HEK293 (cell line): ENCODE data around the gene COL11A2.

Experiments used
- CTCF ChIA-PET: fragments of 350-600 bp; formaldehyde crosslinking; extraction: SDS; loops from one replicate; lab custom pipeline; 2021; ENCODE audit warnings: antibody characterized with exemption; lab: Yijun Ruan, JAX
- POLR2A ChIA-PET: fragments of 300-600 bp; formaldehyde crosslinking; extraction: SDS; loops from one replicate; lab custom pipeline; 2020; ENCODE audit warnings: antibody characterized with exemption, inconsistent platforms; lab: Yijun Ruan, JAX
- H3K27ac ChIP-seq: fragments of 200-500 bp; sonication (Bioruptor generic); 2 replicates; pipeline ENCODE4 v1.5.1; 2014; ENCODE audit warnings: low read depth, low read length, control low read depth, inconsistent platforms; ENCODE audit errors: extremely low read depth
- H3K36me3 ChIP-seq, 2 experiments: fragments of 200-500 bp in 1 of 2; sonication (Bioruptor generic) in 1 of 2; 1 replicate in 1 of 2; 2 replicates in 1 of 2; pipeline ENCODE4 v1.5.1; 2014 to 2017; ENCODE audit warnings: inconsistent platforms in 2 of 2, low read length in 2 of 2; ENCODE audit not compliant: control insufficient read depth in 2 of 2, insufficient read depth in 1 of 2
- H3K4me1 ChIP-seq: fragments of 200-500 bp; sonication (Bioruptor generic); 2 replicates; pipeline ENCODE4 v1.5.1; 2014; ENCODE audit warnings: mild to moderate bottlenecking, low read length, inconsistent platforms; ENCODE audit not compliant: control insufficient read depth, insufficient read depth
- H3K4me3 ChIP-seq: 2 replicates; pipeline ENCODE4 v1.5.1; 2011; ENCODE audit warnings: low read depth, mild to moderate bottlenecking, control low read depth, low read length, moderate library complexity
- H3K9me3 ChIP-seq: fragments of 200-500 bp; sonication (Bioruptor generic); 2 replicates; pipeline ENCODE4 v1.5.1; 2014; ENCODE audit warnings: low read depth, low read length, inconsistent platforms; ENCODE audit not compliant: control insufficient read depth, insufficient read depth
- FEZF1 ChIP-seq: fragments of 450-650 bp; formaldehyde crosslinking; IDR thresholded peaks from 2 replicates; pipeline ENCODE4 v1.5.1; 2016; ENCODE audit warnings: missing biosample characterization, missing genetic modification characterization
- KLF10 ChIP-seq: fragments of 450-650 bp; IDR thresholded peaks from 2 replicates; pipeline ENCODE4 v1.5.1; 2018; ENCODE audit warnings: missing biosample characterization, mild to moderate bottlenecking, missing genetic modification characterization
- MYNN ChIP-seq: fragments of 450-650 bp; formaldehyde crosslinking; IDR thresholded peaks from 2 replicates; pipeline ENCODE4 v1.5.1; 2016; ENCODE audit warnings: missing biosample characterization, missing genetic modification characterization, borderline replicate concordance
- SETDB1 ChIP-seq: IDR thresholded peaks from one replicate; pipeline ENCODE4 v1.6.1; 2017; ENCODE audit warnings: mild to moderate bottlenecking, low read length, moderate library complexity, mixed read lengths; ENCODE audit not compliant: insufficient read length
- SP3 ChIP-seq: fragments of 450-650 bp; formaldehyde crosslinking; IDR thresholded peaks from 2 replicates; pipeline ENCODE4 v1.5.1; 2016; ENCODE audit warnings: missing biosample characterization, missing genetic modification characterization
- ZFP3 ChIP-seq: fragments of 450-650 bp; formaldehyde crosslinking; IDR thresholded peaks from 2 replicates; pipeline ENCODE4 v1.5.1; 2016; ENCODE audit warnings: low read depth, missing biosample characterization, missing genetic modification characterization
- ZFP69B ChIP-seq: fragments of 450-650 bp; formaldehyde crosslinking; IDR thresholded peaks from 2 replicates; pipeline ENCODE4 v1.5.1; 2016; ENCODE audit warnings: missing biosample characterization, missing genetic modification characterization
- ZNF169 ChIP-seq: fragments of 450-650 bp; formaldehyde crosslinking; IDR thresholded peaks from 2 replicates; pipeline ENCODE4 v1.5.1; 2016; ENCODE audit warnings: missing biosample characterization, missing genetic modification characterization
- ZNF2 ChIP-seq: fragments of 450-650 bp; formaldehyde crosslinking; IDR thresholded peaks from 2 replicates; pipeline ENCODE4 v1.5.1; 2016; ENCODE audit warnings: missing biosample characterization, missing genetic modification characterization
- ZNF292 ChIP-seq: fragments of 450-650 bp; formaldehyde crosslinking; IDR thresholded peaks from 2 replicates; pipeline ENCODE4 v1.5.1; 2016; ENCODE audit warnings: low read depth, missing biosample characterization, missing genetic modification characterization, borderline replicate concordance
- ZNF311 ChIP-seq: fragments of 450-650 bp; formaldehyde crosslinking; IDR thresholded peaks from 2 replicates; pipeline ENCODE4 v1.5.1; 2017; ENCODE audit warnings: missing biosample characterization, missing genetic modification characterization, borderline replicate concordance
- ZNF391 ChIP-seq: fragments of 450-650 bp; formaldehyde crosslinking; IDR thresholded peaks from 2 replicates; pipeline ENCODE4 v1.5.1; 2016; ENCODE audit warnings: low read depth, missing biosample characterization, missing genetic modification characterization, borderline replicate concordance
- ZNF404 ChIP-seq: fragments of 450-650 bp; formaldehyde crosslinking; IDR thresholded peaks from 2 replicates; pipeline ENCODE4 v1.5.1; 2017; ENCODE audit warnings: missing biosample characterization, missing genetic modification characterization
- ZNF416 ChIP-seq: fragments of 450-650 bp; formaldehyde crosslinking; IDR thresholded peaks from 2 replicates; pipeline ENCODE4 v1.5.1; 2016; ENCODE audit warnings: missing biosample characterization, missing genetic modification characterization
- ZNF571 ChIP-seq: fragments of 450-650 bp; formaldehyde crosslinking; IDR thresholded peaks from 2 replicates; pipeline ENCODE4 v1.5.0; 2017; ENCODE audit warnings: missing biosample characterization, missing genetic modification characterization
- ZNF585B ChIP-seq: fragments of 450-650 bp; formaldehyde crosslinking; IDR thresholded peaks from 2 replicates; pipeline ENCODE4 v1.5.1; 2016; ENCODE audit warnings: missing biosample characterization, missing genetic modification characterization
- ZNF621 ChIP-seq: fragments of 450-650 bp; formaldehyde crosslinking; IDR thresholded peaks from 2 replicates; pipeline ENCODE4 v1.5.1; 2017; ENCODE audit warnings: missing biosample characterization, missing genetic modification characterization
- ZNF677 ChIP-seq: fragments of 450-650 bp; IDR thresholded peaks from 2 replicates; pipeline ENCODE4 v1.5.0; 2018; ENCODE audit warnings: missing biosample characterization, mild to moderate bottlenecking, missing genetic modification characterization, moderate library complexity
- ZNF707 ChIP-seq: fragments of 450-650 bp; formaldehyde crosslinking; IDR thresholded peaks from 2 replicates; pipeline ENCODE4 v1.5.1; 2016; ENCODE audit warnings: missing biosample characterization, missing genetic modification characterization
- ZNF747 ChIP-seq: fragments of 450-650 bp; formaldehyde crosslinking; IDR thresholded peaks from 2 replicates; pipeline ENCODE4 v1.5.1; 2016; ENCODE audit warnings: missing biosample characterization, missing genetic modification characterization
- ZNF76 ChIP-seq: fragments of 450-650 bp; formaldehyde crosslinking; IDR thresholded peaks from 2 replicates; pipeline ENCODE4; 2016; ENCODE audit warnings: low read depth, missing biosample characterization, missing genetic modification characterization, borderline replicate concordance
- ZNF777 ChIP-seq: fragments of 450-650 bp; formaldehyde crosslinking; IDR thresholded peaks from 2 replicates; pipeline ENCODE4 v1.5.1; 2017; ENCODE audit warnings: missing biosample characterization, missing genetic modification characterization, borderline replicate concordance
- TF ChIP-seq, protein P1 (sequence below): fragments of 450-650 bp; formaldehyde crosslinking; IDR thresholded peaks from 2 replicates; pipeline ENCODE4 v1.5.1; 2016; ENCODE audit warnings: missing biosample characterization, missing genetic modification characterization
- TF ChIP-seq, protein P2 (sequence below): fragments of 450-650 bp; formaldehyde crosslinking; IDR thresholded peaks from 2 replicates; pipeline ENCODE4 v1.5.1; 2016; ENCODE audit warnings: missing biosample characterization, missing genetic modification characterization
- TF ChIP-seq, protein P3 (sequence below): fragments of 450-650 bp; formaldehyde crosslinking; IDR thresholded peaks from 2 replicates; pipeline ENCODE4 v1.5.1; 2016; ENCODE audit warnings: missing biosample characterization, missing genetic modification characterization
- TF ChIP-seq, protein P4 (sequence below): fragments of 450-650 bp; formaldehyde crosslinking; IDR thresholded peaks from 2 replicates; pipeline ENCODE4 v1.5.1; 2016; ENCODE audit warnings: missing biosample characterization, missing genetic modification characterization

The COL11A2 gene

DNA sequence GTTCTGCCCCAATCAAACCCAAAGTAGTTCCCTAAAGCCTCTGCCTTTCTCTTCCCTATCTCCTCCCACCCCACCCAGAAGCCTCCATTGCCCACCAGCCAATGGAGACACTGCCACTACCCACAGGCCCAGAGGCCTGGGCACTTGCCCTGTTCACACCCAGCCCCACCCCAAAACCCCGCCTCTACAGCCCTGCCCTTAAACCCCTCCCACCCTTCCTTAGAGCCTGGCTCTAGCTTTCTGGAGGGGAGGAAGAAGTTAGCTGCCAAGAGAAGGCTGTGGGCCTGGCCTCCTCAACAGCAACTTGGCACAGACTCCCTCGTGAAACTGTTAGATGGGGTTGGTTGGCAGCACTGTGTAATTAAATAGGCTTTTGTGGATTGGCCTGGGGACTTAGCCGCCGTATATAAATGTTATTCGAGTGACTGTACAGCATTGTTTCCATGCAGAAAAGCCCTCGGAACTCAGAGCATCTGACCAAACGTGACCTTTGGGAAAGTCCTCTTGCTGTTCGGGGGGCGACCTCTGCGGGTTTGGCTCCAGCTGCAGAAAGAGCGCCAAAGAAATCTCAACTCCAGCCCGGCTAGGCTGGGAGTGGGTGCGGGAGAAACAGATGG is 31.4 kb downstream of the COL11A2 start (continued):
- TF ChIP-seq, protein P1, sequence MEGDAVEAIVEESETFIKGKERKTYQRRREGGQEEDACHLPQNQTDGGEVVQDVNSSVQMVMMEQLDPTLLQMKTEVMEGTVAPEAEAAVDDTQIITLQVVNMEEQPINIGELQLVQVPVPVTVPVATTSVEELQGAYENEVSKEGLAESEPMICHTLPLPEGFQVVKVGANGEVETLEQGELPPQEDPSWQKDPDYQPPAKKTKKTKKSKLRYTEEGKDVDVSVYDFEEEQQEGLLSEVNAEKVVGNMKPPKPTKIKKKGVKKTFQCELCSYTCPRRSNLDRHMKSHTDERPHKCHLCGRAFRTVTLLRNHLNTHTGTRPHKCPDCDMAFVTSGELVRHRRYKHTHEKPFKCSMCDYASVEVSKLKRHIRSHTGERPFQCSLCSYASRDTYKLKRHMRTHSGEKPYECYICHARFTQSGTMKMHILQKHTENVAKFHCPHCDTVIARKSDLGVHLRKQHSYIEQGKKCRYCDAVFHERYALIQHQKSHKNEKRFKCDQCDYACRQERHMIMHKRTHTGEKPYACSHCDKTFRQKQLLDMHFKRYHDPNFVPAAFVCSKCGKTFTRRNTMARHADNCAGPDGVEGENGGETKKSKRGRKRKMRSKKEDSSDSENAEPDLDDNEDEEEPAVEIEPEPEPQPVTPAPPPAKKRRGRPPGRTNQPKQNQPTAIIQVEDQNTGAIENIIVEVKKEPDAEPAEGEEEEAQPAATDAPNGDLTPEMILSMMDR (tag by site-specific recombination): no peak
- TF ChIP-seq SP3 (tag by site-specific recombination) (peak; percentile 82), ZNF76 (tag by site-specific recombination) (peak; percentile 89), ZNF391 (no peak)
- TF ChIP-seq, protein P2, sequence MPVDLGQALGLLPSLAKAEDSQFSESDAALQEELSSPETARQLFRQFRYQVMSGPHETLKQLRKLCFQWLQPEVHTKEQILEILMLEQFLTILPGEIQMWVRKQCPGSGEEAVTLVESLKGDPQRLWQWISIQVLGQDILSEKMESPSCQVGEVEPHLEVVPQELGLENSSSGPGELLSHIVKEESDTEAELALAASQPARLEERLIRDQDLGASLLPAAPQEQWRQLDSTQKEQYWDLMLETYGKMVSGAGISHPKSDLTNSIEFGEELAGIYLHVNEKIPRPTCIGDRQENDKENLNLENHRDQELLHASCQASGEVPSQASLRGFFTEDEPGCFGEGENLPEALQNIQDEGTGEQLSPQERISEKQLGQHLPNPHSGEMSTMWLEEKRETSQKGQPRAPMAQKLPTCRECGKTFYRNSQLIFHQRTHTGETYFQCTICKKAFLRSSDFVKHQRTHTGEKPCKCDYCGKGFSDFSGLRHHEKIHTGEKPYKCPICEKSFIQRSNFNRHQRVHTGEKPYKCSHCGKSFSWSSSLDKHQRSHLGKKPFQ (tag by site-specific recombination): peak; percentile 93

DNA sequence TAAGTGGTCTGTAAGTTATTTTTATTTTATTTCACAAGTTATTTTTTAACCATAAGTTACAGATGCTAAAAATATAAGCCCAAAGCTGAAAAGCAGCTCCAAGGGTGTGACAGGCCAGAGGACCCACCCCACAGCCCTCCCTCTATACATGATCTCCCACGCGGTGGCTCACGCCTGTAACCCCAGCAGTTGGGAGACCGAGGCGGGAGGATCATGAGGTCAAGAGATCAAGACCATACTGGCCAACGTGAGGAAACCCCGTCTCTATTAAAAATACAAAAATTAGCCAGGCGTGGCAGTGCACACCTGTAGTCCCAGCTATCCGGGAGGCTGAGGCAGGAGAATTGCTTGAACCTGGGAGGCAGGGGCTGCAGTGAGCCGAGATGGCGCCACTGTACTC is 32.2 kb downstream of the COL11A2 start:
- POLR2A ChIA-PET: interaction anchor here (1.0 kb wide), 1 partner anchor 38 kb away, joined by 6 read pairs; no protein-coding TSS in a partner anchor
- H3K27ac ChIP-seq: no peak overlapping the region
- TF ChIP-seq ZNF571 (tag by site-specific recombination) (no peak), ZFP3 (tag by site-specific recombination) (no peak), ZNF777 (tag by site-specific recombination) (no peak), ZNF585B (tag by site-specific recombination) (no peak)
- TF ChIP-seq, all 188 proteins: peak for 0
- Histone ChIP-seq H3K4me1 (0 out of 2 replicates have a peak, but pooled peaks cover 2% of the 10 kb centered on the region), H3K4me3 (no peak overlapping the region), H3K36me3 (no peaks in the 10 kb centered on the region), H3K9me3 (no peaks in the 10 kb centered on the region)
- CTCF ChIA-PET: interaction anchor here (0.6 to 7.2 kb wide), 12 partner anchors 8 to 1582 kb away, joined by 3 to 62 read pairs (median 4); no protein-coding TSS in a partner anchor

DNA sequence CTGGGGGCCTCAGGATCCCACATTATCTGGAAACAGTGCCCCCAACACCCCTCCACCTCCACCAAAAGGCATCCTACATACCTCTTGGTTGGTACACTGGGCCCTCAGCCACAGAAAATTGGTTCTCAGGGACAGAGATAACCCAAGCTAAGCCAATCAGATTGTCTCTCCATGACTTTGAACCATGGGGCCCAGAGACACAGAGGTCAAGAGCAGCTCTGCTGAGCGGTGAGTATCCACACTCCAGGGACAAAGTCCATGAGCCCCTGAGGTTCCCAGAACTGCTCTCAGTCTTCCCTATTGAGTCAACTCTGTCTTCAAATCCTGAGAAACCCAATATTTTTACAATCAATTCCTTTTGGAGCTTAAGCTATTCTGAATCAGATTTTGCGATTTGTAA is 35.3 kb downstream of the COL11A2 start:
- ChIA-PET CTCF (interaction anchor here (0.9 to 2.1 kb wide), 5 partner anchors 9 to 92 kb away, joined by 3 to 13 read pairs (median 4); no protein-coding TSS in a partner anchor), POLR2A (no interaction called here)
- no peaks in the 10 kb centered on the region for H3K9me3 ChIP-seq
- H3K4me3 ChIP-seq: no peak overlapping the region
- no peaks in the 10 kb centered on the region for H3K36me3 ChIP-seq
- TF ChIP-seq MYNN (tag by site-specific recombination) (no peak), SETDB1 (no peak), ZNF292 (no peak), ZNF169 (tag by site-specific recombination) (no peak), ZNF404 (tag by site-specific recombination) (no peak), KLF10 (tag by site-specific recombination) (no peak), ZNF2 (tag by site-specific recombination) (no peak), ZNF747 (tag by site-specific recombination) (no peak), ZNF416 (tag by site-specific recombination) (no peak), ZNF311 (tag by site-specific recombination) (no peak), ZNF707 (tag by site-specific recombination) (no peak), ZFP69B (tag by site-specific recombination) (no peak), ZNF677 (tag by site-specific recombination) (no peak), FEZF1 (no peak), ZNF621 (tag by site-specific recombination) (no peak)
- TF ChIP-seq, protein P3, sequence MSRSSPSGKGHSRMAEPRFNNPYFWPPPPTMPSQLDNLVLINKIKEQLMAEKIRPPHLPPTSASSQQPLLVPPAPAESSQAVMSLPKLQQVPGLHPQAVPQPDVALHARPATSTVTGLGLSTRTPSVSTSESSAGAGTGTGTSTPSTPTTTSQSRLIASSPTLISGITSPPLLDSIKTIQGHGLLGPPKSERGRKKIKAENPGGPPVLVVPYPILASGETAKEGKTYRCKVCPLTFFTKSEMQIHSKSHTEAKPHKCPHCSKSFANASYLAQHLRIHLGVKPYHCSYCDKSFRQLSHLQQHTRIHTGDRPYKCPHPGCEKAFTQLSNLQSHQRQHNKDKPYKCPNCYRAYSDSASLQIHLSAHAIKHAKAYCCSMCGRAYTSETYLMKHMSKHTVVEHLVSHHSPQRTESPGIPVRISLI (tag by site-specific recombination): no peak
- TF ChIP-seq, protein P4, sequence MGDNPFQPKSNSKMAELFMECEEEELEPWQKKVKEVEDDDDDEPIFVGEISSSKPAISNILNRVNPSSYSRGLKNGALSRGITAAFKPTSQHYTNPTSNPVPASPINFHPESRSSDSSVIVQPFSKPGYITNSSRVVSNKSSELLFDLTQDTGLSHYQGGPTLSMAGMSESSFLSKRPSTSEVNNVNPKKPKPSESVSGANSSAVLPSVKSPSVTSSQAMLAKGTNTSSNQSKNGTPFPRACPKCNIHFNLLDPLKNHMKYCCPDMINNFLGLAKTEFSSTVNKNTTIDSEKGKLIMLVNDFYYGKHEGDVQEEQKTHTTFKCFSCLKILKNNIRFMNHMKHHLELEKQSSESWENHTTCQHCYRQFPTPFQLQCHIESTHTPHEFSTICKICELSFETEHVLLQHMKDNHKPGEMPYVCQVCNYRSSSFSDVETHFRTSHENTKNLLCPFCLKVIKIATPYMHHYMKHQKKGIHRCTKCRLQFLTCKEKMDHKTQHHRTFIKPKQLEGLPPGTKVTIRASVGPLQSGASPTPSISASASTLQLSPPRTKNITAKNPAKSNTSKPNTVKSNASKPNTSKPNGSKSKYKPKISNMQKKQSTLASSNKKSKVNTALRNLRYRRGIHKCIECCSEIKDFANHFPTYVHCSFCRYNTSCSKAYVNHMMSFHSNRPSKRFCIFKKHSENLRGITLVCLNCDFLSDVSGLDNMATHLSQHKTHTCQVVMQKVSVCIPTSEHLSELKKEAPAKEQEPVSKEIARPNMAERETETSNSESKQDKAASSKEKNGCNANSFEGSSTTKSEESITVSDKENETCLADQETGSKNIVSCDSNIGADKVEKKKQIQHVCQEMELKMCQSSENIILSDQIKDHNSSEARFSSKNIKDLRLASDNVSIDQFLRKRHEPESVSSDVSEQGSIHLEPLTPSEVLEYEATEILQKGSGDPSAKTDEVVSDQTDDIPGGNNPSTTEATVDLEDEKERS (tag by site-specific recombination): no peak
- no peak overlapping the region for H3K27ac ChIP-seq
- 0 out of 2 replicates have a peak, but pooled peaks cover 2% of the 10 kb centered on the region for H3K4me1 ChIP-seq
